Bone marrow (tissue), 2 donors: Measurements from ENCODE around the gene ARPC2.

Experiments used
- DNase-seq, 2 donors: peaks; one replicate each; lab custom pipeline; 2025; lab: John Stamatoyannopoulos, UW

ARPC2 gene

DNA sequence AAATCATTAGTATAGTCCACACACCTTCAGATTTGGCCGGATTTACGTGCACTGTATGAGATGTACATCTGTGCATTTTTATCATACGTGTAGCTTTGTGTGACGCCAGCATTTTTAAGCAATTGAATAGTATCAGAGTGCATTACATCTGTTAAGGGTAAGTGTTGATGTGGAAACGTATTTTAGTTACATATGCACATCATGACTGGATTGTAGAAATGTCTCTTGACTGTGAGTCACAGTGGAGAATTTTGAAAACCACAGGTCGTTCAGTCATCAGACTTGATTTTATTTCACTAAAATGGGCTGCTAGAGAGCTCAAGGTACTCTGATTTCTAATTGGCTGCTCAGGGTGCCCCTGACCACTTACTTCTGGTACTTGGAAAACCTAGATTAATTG is 38.5 kb downstream of the ARPC2 start:
- no peak for DNase-seq

DNA sequence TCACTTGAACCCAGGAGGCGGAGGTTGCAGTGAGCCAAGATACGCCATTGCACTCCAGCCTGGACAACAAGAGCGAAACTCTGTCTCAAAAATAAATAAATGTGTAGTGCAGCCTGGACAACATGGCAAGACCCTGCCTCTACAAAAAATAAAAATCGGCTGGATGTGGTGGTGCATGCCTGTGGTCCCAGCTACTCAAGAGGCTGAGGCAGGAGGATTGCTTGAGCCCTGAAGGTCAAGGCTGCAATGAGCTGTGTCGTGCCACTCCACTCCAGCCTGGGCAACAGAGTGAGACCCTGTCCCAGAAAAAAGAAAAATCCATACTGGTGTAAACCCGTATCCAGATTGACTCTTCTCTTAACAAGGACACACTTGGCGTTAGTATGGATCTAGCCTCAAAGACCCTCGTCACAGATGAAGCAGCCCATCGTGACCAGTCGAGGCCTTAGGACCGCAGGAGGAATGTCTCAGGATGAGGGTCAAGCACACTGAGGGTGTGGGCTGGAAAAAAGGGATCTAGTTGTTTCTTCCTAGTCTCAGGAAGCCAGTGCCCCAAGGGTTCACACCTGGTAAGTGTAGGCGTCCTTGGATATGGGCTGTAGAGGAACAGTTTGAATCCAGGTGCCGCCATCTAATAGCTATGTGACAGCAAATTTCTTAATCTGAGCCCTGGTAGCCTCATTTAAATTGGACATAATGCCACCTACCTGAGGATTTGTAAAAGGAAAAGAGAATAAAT is 39.8 kb downstream of the ARPC2 start:
- DNase-seq = no peak

GRCh38 chr2:218257390-218257981 is 40.5 kb downstream of the ARPC2 start:
- DNase-seq = peak; percentile 42 to 73

- peak; percentile 25 to 55 for DNase-seq
Measured at GRCh38 chr2:218259099-218259961, 42.3 kb downstream of the ARPC2 start.

- no peak for DNase-seq
Measured at GRCh38 chr2:218260166-218260565, 43.2 kb downstream of the ARPC2 start.

DNA sequence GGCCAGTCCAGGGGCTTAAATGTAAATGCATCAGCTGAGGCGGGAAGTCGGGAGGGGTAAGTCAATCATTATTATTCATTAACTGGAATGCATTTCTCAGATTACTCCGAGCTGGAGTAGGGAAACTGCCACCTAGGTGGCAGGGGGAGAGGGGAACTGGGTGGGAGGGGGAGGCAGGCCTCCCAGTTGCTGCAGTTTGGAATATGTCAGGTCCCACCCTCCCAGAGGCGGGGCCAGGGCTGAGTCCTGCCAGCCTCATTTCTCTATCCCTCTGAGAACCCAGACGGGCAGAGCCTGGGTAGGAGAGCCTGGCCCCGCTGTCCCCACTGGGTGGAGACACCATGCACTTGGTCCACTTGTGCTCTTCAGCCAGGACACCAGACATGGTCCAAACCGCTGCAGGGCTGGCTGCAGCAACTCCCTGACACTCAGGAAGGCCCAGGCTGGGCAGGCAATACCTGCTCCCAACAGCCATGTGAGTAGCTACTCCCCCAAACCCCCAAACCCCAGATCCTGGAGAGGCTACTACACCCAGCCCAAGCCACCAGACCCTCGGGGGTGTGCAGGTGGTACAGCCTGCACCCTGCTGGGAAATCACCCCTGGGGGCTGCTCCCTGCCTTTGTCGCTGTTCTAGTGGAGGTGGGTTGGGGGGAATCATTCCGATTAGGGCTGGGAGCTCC is 43.9 kb downstream of the ARPC2 start, which contains the start of gene GPBAR1:
Gene GPBAR1 (plus strand): TSS at position 274 of the 681 bp plus-strand sequence. CDS start 1,710 bp downstream, outside the sequence.
- DNase-seq = no peak

DNA sequence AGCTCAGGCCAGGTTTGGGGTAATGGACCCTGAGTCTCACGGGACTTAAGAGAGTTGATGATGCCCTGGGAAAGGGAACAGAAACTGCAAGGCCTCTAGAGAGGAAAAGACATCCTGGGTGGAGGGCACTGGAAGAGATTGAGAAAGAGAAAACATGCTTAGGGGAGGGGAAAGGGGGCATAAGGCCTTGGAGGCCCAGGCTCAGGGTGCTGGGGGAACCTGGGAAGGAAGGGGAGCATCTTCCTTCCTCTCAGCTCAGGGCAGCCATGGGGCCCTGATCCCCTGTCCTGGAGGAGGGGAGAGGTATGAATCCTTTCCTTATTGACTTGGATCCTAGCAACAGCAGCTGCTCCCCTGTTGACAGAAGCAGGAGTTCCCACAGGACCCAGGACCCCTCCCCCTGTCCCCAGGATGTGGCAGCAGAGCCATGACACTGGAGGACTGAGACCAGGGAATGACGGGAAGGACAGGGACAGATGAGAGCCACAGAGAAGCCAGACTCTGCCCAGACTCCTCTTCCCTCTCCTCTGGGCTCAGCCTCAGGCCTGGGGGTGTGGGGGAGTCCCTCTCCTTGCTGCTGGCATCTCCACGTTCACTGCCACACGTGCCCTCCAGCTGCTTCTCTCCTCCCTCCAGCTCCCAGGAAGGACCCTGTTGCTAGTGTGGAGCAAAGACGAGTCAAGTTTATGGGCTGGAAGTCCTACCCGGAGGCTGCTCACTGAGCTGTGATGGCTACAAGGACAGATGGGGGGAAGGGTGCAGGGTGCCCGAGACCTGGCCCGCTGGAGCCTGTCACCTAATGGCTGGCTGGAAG is 44.6 kb downstream of the ARPC2 start:
- no peak for DNase-seq

DNA sequence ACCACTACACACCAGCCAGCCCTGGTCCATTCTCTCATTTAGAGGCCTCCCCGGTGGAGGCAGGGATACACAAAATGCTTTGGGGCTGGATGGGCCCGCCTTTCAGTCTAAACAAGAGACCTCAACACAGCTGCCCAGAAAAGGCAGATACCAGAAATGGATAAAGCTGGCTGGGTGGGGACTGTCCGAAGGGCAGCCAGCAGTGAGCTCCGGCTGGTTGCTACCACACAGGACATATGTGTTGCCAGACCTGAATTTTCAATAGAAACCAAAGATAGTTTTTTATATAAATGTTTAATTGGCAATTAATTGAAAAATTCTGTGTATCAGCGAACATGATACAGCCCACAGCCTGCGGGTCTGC is 45.2 kb downstream of the ARPC2 start:
- DNase-seq = no peak

DNA sequence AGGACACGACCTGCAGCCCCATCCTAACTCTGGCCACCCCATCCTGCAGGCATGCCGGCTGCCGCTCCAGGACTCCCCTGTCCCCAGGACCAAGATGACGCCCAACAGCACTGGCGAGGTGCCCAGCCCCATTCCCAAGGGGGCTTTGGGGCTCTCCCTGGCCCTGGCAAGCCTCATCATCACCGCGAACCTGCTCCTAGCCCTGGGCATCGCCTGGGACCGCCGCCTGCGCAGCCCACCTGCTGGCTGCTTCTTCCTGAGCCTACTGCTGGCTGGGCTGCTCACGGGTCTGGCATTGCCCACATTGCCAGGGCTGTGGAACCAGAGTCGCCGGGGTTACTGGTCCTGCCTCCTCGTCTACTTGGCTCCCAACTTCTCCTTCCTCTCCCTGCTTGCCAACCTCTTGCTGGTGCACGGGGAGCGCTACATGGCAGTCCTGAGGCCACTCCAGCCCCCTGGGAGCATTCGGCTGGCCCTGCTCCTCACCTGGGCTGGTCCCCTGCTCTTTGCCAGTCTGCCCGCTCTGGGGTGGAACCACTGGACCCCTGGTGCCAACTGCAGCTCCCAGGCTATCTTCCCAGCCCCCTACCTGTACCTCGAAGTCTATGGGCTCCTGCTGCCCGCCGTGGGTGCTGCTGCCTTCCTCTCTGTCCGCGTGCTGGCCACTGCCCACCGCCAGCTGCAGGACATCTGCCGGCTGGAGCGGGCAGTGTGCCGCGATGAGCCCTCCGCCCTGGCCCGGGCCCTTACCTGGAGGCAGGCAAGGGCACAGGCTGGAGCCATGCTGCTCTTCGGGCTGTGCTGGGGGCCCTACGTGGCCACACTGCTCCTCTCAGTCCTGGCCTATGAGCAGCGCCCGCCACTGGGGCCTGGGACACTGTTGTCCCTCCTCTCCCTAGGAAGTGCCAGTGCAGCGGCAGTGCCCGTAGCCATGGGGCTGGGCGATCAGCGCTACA is 45.9 kb downstream of the ARPC2 start:
- no peak for DNase-seq

- DNase-seq = peak in 1 of 2 donors; percentile 39
Measured at GRCh38 chr2:218263817-218264641, 47.0 kb downstream of the ARPC2 start.

GRCh38 chr2:218264773-218265561 is 48.0 kb downstream of the ARPC2 start:
- no peak for DNase-seq

GRCh38 chr2:218265626-218266025 is 48.6 kb downstream of the ARPC2 start:
- no peak for DNase-seq

- DNase-seq = no peak
Measured at GRCh38 chr2:218266316-218266979, 49.5 kb downstream of the ARPC2 start.

GRCh38 chr2:218267259-218267658 is 50.3 kb downstream of the ARPC2 start:
- no peak for DNase-seq

DNA sequence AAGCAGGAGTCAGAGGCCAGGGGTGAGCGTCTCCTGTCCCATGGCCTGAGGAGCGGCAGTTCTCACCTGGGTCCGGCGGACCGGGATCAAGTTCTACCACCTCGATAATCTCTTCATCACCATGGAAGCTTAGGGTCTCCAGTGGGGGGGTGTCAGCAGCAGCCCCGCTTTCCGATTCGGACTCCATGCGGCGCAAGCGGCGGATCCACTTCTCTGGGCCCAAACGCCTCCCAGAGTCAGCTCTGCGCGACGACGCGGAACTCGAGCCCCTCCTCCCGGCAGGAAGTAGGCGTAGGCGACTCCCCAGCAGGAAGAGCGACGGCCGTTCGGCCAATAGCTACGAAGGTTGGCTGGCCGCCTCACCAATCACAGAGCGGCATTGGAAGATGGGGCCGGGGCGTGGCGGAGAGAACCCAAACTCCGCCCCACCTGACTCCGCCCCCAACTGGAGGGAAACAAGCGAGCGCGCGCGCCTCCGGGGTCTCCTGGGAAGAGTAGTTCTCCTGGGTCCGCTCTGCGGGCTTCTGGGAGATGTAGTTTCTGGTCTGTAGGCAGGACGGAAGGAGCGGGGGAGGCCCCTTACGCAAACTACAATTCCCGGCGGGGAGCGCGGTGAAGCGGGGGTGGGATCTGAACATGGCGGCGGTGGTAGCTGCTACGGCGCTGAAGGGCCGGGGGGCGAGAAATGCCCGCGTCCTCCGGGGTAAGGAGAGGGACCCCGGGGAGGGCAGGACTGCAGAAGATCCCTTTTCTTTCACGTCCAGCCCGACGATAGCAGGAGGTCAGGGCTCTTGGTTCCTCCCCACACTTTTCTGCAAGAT is 53.1 kb downstream of the ARPC2 start, which contains the start of the genes AAMP and PNKD:
Gene AAMP (minus strand): TSS at position 238 of the 821 bp plus-strand sequence. CDS start 51 bp downstream, at position 187.
Gene PNKD (plus strand): TSS at position 620 of the 821 bp plus-strand sequence. CDS start 17 bp downstream, at position 637.
- DNase-seq = peak; percentile 97 to 100

- no peak for DNase-seq
Measured at GRCh38 chr2:218270721-218271486, 53.9 kb downstream of the ARPC2 start.
